NCI-H1436 treated with DMSO at 0.1 percent for 48 hours (cell line): ENCODE measurements around the gene NTRK3.

Experiments used
- DNase-seq: peaks from one replicate; lab custom pipeline; 2025; lab: John Stamatoyannopoulos, UW

Gene NTRK3

DNA sequence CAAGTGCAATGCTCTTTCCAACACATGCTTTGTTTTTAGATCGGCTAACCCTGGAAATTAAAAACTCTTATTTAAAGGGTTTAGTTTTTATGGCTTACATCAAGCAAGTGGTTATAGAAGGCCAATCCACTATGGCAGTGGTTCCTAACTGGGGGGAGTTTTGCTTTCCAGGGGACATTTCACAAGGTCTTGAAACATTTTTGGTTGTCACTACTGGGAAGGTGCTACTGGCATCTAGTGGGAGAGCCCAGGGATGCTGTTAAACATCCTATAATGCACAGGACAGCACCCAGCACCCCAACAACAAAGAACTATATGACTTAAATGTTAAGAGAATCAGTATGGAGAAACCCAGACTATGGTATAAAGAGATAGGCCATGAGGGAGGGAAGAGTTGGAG, 439.0 kb downstream of the NTRK3 start:
- DNase-seq = no peak

DNA sequence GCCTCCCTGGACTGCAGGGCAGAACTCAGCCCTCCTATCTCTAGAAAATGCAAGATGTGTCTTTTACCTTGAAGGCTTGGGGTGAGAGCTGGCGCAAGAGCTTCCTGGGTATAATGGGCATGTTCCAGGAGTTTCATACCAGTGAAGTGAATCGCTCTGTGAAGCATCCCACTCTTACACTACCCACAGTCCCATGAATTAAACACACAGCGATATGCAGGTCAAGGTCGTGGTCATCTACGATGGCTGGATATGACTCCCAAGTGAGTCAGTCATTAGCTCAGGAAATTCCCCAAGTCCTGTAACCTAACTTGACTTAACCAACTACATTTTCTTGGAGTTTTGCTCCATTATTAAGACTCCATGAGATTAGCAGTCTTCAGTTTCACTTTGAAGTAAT, 439.7 kb downstream of the NTRK3 start:
- no peak for DNase-seq

GRCh38 chr15:87816016-87816415, 440.5 kb downstream of the NTRK3 start:
- DNase-seq = no peak
